GM18505 (cell line): ENCODE measurements around the gene ZNF91.
"Not testable (repeated sequence)": the region's sequence is repeated elsewhere in the genome, so short reads cannot be mapped to it uniquely, and the experiment has no call there.

Experiments used
- ATAC-seq: cut with Tn5 transposase; IDR thresholded peaks from one replicate; pipeline ENCODE4 v1.9.1; 2021; ENCODE audit not compliant: unreplicated experiment
- POLR2A ChIP-seq: IDR thresholded peaks from 4 replicates; pipeline ENCODE4 v1.6.1; 2011; ENCODE audit warnings: borderline replicate concordance; ENCODE audit not compliant: insufficient read depth, insufficient read length; ENCODE audit errors: extremely low read depth

Gene ZNF91

DNA sequence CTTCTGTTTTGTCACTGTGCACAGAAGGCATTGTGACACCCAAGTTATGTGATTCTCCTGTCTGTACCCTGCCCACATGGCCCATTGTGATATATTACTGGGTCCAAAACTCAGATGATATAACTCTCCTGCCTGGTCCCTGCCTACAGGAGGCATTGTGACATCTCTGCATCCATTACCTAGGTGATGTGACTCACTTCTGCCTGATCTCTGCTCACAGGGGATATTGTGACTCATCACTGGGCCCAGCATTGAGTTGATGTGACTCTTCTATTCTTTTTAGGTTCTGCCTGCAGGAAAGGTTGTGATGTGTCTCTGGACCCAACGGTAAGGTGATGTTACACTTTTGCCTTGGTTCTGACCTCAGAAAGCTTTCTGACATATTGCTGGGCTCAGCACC lies 77.1 kb downstream of the ZNF91 start:
- TF ChIP-seq POLR2A = no peak
- ATAC-seq = no peak

DNA sequence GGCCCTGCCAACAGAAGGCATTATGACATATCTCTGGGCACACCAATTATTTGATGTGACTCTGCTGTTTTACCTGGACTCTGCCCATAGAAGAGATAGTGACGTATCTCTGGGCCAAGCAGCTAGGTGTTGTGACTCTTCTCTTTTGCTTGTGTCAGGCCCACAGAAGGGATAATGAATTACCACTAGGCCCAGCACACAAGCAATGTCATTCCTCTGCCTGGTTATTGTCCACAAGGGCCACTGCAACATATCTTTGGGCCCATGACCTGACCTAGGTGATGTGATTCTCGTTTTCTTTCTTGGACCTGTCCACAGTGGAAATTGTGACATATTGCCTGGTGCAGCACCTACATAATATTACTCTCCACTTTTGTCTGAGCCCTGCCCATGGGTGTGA lies 80.0 kb downstream of the ZNF91 start:
- ATAC-seq = no peak

DNA sequence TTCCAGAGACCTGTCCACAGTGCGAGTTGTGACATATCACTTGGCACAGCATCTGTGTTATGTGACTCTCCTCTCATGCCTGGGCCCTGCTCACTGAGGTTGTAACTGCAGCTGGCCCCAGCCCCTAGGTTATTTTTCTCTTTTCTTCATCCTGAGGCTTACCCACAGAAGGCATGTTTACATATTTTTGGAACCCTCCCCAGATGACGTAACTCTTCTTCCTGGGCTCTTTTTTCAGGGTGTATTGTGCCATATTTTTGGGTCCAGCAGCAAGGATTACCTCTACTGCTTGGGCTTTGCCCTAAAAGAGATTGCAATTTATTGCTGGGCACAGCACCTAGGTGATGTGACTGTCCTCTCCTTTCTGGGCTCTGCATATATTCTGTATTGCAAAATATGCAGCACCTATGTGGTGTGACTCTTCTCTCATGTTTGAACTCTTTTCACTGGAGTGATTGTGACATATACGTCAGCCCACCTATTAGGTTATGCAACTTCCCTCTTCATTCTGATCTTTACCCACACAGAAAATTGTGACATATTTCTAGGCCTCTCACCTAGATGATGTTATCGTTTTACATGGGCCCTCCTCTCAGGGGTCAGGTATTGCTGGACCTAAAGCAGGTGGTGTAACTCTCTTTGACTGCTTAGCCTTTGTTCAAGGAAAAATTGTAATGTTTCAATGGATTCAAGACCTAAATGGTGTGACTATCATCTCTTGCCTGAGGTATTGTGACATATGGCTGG lies 80.6 kb downstream of the ZNF91 start:
- no peak for ATAC-seq
- TF ChIP-seq POLR2A = no peak

More for the DNA sequence above, 80.0 kb downstream of the ZNF91 start:
- no peak for TF ChIP-seq POLR2A

DNA sequence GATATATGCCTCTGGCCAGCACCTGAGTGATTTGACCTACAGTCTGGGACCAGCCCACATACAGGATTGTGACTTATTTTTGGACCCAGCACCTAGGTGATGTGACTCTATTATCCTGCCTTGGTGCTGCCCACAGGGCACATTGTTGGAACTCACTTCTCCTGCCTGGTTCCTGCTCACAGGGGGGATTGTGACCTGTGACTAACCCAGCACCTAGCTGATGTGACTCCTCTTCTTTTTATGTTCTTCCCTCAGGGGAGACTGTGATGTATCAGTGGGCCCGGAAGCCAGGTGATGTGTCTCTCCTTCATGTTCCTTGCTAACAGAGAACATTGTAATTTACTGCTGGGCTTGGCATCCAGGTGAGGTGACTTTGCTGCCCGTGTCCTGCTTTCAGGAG lies 82.1 kb downstream of the ZNF91 start:
- TF ChIP-seq POLR2A = no peak
- no peak for ATAC-seq

DNA sequence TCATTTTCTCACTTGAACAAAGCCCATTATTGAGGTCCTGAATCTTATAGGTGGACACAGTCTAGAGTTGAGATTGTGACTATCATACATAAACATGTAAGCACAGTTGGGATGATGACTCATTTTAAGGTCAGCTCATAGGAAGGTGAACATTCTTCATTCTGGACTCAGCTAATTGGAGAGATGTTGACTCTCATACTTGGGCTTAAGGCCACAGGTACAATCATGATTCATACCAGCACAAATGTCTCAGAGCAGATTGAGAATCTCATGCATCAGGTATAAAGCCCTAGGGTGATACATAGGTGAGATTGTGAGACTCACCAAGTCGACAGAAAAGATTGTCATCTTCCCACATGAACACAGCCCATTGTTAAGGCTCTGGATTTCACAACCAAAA lies 82.8 kb downstream of the ZNF91 start:
- no peak for ATAC-seq
- no peak for TF ChIP-seq POLR2A

DNA sequence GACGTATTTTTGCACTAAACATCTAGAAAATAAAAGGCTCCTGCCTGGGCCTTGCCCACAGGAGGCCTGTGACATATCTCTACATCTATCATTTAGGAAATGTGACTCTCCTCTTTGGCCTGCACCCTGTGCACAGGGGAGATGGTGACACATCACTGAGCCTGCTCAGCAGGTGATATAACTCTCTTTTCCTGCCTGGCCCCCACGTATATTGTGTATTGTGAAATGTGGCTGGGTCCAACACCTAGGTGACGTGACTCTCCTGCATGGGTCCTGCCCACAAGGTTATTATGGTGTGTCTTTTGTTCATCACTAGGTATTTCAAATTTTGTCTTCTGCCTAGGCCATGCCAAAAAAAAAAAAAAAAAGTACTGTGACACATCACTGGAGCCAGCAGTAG lies 83.7 kb downstream of the ZNF91 start:
- no peak for TF ChIP-seq POLR2A
- no peak for ATAC-seq

DNA sequence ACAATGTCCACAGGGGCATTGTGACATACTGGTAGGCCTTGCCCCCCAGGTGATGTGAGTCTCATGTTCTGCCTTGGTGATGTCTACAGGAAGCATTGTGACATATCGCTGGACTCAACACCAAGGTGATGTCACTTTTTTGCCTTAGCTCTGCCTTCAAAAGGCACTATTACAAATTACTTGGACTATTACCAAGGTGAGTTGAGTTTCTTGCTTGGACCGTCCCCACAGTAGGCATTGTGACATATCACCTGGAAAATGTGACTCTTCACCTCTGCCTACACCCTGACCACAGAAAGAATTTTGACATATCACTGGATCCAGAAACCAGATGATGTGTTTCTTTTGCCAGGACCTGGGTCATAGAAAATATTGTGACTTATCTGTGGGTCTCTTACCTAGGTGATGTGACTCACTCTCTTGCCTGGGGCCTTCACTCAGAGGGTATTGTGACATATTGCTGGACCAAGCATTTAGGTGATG lies 84.5 kb downstream of the ZNF91 start:
- TF ChIP-seq POLR2A = no peak

DNA sequence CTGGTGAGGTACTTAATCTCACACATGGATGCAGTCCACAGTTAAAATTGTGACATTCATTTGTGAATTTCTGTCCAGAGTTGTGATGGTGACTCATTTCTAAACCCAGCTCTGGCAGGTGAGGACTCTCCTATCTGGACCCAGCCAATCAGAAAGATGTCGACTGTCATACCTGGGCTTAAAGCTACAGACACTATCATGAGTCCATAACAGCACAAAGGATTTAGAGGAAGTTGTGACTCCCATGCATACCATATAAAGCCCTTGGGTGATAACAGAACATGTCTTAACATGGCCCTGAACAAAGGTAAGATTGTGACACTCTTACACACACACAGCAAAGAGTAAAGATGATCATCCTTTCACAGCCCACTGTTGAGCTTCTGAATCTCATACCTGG lies 85.3 kb downstream of the ZNF91 start:
- ATAC-seq = no peak
- TF ChIP-seq POLR2A = no peak

More for the DNA sequence above, 84.5 kb downstream of the ZNF91 start:
- no peak for ATAC-seq

DNA sequence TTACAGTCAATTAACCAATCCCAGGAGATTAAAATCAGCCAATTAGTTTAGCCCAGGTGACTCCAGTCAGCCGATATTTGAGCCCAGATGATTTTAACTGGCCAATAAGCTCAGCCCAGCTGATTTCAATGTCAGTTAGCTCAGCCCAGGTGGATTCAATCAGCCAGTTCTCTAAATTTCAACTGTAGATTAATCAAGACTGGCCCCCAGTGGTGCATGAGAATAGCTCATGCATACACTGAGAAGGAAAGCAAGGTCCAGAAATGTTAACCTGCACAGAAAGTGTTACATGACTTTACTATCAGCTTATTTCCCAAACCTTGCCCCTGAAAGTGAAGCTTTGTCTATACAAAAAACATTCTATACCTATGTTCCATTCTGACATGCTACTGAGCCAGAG lies 89.7 kb downstream of the ZNF91 start:
- no peak for ATAC-seq
- TF ChIP-seq POLR2A = no peak

DNA sequence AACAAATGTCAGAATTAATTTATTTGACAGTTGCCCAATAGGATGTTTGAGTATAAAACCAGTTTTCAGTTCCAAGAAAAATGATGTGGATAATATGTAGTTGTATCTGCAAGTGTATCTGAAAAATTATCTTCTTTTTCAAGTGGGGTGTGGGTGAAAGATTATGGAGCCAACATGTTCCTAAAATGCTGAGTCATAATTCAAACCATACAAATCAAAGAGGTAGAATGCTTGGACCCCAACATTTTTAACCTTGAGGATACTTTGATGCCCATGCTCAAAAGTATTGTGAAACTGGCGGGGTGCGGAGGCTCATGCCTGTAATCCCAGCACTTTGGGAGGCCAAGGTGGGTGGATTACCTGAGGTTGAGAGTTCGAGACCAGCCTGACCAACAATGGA lies 91.0 kb downstream of the ZNF91 start:
- ATAC-seq = no peak
- no peak for TF ChIP-seq POLR2A

DNA sequence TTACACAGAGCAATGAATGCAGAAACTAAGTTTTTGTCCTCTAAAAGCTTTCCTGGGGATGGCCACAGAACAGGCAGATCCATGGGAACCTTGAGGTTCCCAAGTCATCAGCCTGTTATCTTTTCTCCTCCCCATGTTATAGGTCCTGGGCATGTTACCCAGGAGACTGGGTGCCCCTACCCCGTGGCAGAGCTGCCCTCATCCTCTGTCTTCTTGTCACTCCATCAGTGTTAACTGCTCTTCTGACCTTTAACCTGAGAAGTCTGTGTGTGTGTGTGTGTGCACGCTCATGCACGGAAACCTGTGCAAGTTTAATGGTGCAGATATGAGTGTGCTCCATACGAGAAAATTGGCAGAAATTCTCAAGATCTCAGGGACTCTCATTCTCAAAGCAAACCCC lies 101.1 kb downstream of the ZNF91 start:
- ATAC-seq = no peak
- no peak for TF ChIP-seq POLR2A

DNA sequence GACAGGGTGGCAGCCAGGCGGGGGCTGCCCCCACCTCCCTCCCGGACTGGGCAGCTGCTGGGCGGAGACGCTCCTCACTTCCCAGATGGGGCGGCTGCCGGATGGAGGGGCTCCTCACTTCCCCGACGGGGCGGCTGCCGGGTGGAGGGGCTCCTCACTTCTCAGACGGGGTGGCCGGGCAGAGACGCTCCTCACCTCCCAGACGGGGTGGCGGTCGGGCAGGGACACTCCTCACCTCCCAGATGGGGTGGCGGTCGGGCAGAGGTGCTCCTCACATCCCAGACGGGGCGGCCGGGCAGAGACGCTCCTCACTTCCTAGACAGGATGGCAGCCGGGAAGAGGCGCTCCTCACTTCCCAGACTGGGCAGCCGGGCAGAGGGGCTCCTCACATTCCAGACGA lies 105.3 kb downstream of the ZNF91 start:
- ATAC-seq = not testable (repeated sequence)
